SJCRH30 (cell line): ENCODE measurements around the gene NCAPG2. TPM values are rescaled to one million over a fixed set of nuclear protein-coding genes. Genes with fewer than 3 reads are reported as not detected.

Experiments used
- DNase-seq, 2 experiments: peaks; one replicate each; pipeline ENCODE4 v3.0.0-alpha.2; 2015 to 2020
- H3K27ac ChIP-seq: fragments of 250-450 bp; sonication (Bioruptor Pico); 2 replicates; pipeline ENCODE4 v1.5.1; 2020; ENCODE audit warnings: mild to moderate bottlenecking, moderate library complexity
- H3K27me3 ChIP-seq: fragments of 250-450 bp; sonication (Bioruptor Pico); 2 replicates; pipeline ENCODE4 v1.5.1; 2020; ENCODE audit warnings: mild to moderate bottlenecking, moderate library complexity
- H3K36me3 ChIP-seq: fragments of 250-450 bp; sonication (Bioruptor Pico); 2 replicates; pipeline ENCODE4 v1.5.1; 2020; ENCODE audit warnings: mild to moderate bottlenecking, moderate library complexity
- H3K4me1 ChIP-seq: fragments of 250-450 bp; sonication (Bioruptor Pico); 2 replicates; pipeline ENCODE4 v1.5.1; 2020; ENCODE audit warnings: mild to moderate bottlenecking, moderate library complexity
- H3K4me3 ChIP-seq: fragments of 250-450 bp; sonication (Bioruptor Pico); 2 replicates; pipeline ENCODE4 v1.5.1; 2020; ENCODE audit warnings: mild to moderate bottlenecking, moderate library complexity
- H3K9me3 ChIP-seq: fragments of 250-450 bp; sonication (Bioruptor Pico); replicated peaks from 2 replicates; pipeline ENCODE4 v1.5.1; 2020; ENCODE audit warnings: mild to moderate bottlenecking, moderate library complexity
- total RNA-seq: library from RNA; depleted of rRNA; stranded (reverse); fragments of >200 nt; shearing (Covaris generic); gene quantifications from 2 replicates; pipeline ENCODE4 v1.2.3, GENCODE V29; 2014; rRNA removed

NCAPG2 gene
- total RNA-seq, 1 experiment from 2014 or later, result 91.9 TPM

DNA sequence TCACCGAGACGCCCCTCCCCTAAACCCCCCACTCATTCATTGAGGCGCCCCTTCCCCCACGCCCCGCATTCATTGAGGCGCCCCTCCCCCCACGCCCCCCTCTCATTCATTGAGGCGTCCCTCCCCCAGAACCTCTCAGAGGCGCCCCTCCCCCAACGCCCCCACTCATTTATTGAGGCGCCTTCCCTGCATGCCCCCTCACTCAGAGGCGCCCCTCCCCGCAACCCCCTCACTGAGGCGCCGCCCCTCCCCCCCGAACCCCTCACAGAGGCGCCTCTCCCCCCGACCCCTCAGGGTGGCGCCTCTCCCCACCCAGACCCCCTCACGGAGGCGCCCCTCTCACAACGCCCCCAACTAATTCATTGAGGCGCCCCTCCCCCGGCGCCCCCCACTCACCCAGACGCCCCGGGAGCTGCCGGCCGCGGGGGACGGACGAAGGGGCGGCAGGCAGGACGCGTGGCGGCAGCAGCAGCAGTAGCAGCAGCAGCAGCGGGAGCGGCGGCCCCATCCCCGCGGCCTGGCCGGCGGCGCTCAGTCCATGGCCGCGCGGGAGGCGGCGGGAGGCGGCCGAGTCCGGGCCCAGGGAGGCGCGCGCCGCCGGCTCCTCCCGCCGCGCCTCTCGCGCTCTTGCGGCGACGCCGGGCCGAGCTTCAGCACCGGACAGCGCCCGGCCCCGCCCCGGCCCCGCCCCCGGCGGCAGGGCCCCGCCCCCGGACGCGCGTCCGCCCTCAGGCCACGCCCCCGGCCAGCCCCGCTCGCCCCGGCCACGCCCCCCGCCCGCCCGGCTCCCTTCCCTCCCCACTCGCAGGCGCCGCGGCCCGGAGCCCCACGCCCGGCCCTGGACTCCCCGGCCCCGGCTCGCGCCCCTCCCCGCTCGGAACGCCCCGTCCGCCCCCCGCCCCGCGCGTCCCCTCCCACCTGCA, 117.2 kb downstream of the NCAPG2 start, which contains the start of gene PTPRN2:
TSS of gene PTPRN2 (minus strand) at position 662 of the 923 bp plus-strand sequence.
- Histone ChIP-seq H3K27ac (no peak within 1 kb of the TSS), H3K27me3 (no peaks in the 10 kb centered on the region; the same call in 1 of the 2 replicates), H3K36me3 (no peaks in the 10 kb centered on the region), H3K4me1 (no peaks in the 10 kb centered on the region), H3K4me3 (no peak within 1 kb of the TSS), H3K9me3 (no peaks in the 10 kb centered on the region)
- no peak for DNase-seq

DNA sequence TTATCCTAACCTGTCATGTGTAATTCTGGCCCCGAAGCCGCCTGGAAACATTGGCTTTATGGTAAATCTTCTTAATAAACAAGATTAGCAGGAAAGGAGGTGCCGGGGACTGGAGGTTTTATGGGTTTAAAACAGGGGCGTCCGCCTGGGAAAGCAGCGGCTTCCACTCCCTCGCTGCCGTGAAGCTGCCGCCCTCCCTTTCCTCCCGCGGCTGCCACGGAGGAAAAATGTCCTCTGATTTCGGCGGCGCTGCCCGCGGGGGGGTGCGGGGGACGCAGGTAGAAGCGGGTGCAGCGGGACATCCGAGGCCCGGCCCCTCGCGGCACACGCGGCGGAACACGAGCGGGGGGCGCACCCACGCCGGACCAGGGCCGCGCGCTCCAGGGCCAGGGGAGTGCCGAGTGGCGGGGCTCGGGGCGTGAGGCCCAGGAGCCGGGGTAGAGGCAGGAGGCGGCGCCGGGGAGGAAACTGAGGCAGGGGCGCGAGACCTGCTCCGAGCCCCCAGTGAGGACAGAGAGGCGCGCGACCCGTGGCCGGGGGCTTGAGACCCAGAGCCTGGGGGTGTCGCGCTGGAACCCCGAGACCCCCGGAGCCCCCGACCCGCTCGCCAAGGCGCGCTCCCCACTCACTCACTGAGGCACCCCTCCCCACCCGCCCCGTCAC, 118.0 kb downstream of the NCAPG2 start:
- DNase-seq, result no peak
- Histone ChIP-seq H3K4me1 (no peaks in the 10 kb centered on the region), H3K36me3 (no peaks in the 10 kb centered on the region), H3K27ac (no peak overlapping the region), H3K9me3 (no peaks in the 10 kb centered on the region), H3K27me3 (no peaks in the 10 kb centered on the region; the same call in 1 of the 2 replicates), H3K4me3 (no peak overlapping the region)

DNA sequence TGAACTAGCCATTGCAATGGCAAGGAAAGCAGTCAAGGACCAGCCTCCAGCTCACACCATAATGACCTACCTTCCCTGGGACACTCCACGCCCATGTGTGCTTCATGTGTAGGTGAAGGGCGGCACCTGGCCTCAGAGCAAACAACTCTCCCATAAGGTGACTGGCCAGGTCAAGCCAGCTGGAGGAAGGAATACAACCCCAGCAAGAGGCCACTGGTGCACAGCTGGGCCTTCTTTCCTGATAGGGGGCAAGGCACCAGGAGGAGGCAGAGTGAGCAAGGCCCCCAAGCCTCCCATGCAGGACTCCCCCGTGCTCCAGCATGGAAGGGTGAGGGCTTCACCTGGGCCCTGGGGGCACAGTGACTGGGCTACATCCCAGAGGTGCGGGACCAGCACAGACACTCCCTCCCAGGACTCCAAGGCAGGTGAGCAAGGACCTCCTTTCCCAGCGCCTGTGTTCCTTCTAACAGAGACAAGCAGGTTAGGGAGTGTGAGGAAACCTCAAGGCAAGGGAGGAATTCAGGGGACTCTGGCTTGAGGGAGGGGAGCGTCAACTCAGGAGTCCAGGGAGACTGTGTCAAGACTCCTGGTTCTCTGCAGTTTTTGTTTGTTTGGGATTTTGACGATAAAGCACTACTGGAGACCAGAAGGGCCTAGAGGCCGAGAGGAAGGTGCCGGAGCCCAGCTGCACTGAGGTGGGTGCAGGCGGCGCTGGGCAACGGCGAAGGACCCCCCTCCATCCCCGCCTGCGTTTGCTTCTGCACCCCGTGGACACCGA, 118.7 kb downstream of the NCAPG2 start:
- no peaks in the 10 kb centered on the region; the same call in 1 of the 2 replicates for H3K27me3 ChIP-seq
- no peak for DNase-seq
- H3K9me3 ChIP-seq, result no peaks in the 10 kb centered on the region
- no peak overlapping the region for H3K4me3 ChIP-seq
- H3K36me3 ChIP-seq, result no peaks in the 10 kb centered on the region
- H3K27ac ChIP-seq, result no peak overlapping the region
- no peaks in the 10 kb centered on the region for H3K4me1 ChIP-seq

DNA sequence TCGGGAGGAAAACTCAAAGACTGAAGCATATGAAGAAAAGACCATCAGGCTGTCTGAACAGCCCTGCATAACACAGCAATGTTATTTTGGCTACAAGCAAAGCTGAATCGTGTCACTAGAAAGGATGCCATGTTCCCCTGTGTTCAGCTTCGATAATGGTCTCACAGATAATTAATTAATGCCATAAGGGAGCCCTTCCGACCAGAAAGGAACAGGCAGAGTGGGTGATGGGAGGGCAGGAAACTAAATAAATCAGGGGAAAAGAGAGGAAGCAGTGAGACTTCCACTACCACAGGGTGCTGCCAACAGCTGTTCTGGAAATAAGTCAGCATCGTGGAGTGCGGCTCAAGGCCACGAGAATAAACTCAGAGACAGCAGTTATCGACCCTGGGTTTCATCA, 120.2 kb downstream of the NCAPG2 start:
- no peaks in the 10 kb centered on the region for H3K36me3 ChIP-seq
- H3K4me1 ChIP-seq, result no peaks in the 10 kb centered on the region
- H3K27me3 ChIP-seq, result no peaks in the 10 kb centered on the region; the same call in 1 of the 2 replicates
- DNase-seq, result no peak
- H3K27ac ChIP-seq, result no peak overlapping the region
- no peaks in the 10 kb centered on the region; the same call in 1 of the 2 replicates for H3K9me3 ChIP-seq
- no peak overlapping the region for H3K4me3 ChIP-seq

DNA sequence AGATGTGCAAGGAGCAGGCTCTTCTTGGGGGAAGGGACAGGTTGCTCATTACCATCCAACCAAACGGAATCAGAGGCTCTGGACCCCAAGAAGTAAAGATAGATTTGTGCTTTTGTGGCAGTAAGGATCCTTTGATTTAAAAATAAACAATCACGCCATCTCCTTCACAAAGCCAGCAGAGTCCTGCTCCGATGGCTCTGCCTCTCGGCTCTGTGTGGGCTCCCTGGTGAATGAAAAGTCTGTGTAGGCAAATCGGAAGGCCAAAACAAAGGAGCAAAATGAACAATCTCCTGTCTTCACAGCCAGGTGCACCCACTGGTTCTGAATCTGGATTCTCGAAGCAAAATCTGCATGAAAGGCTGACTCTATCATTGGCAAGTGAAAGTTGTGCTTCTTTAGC, 120.8 kb downstream of the NCAPG2 start:
- Histone ChIP-seq H3K36me3 (no peaks in the 10 kb centered on the region), H3K4me1 (no peaks in the 10 kb centered on the region), H3K27ac (no peak overlapping the region), H3K27me3 (no peaks in the 10 kb centered on the region; the same call in 1 of the 2 replicates), H3K9me3 (no peaks in the 10 kb centered on the region; the same call in 1 of the 2 replicates), H3K4me3 (no peak overlapping the region)
- DNase-seq, result no peak

DNA sequence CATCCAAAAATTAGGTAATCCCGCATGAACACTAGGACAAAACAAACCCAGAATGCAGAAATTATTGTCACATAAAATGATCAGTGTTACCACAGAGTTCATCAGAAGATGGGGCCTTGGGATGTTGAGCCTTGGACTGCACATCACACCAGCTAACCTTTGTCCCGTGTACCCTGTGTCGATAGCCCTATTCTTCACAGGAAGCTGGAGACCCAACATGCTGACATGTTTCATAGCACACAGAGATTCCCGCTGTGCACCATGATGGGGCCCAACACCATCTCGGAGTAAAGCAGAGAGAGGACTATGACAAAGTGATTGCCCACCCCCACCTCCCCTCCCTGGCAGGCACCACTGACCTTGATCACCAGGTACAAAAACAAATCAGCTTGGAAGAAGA, 121.5 kb downstream of the NCAPG2 start:
- H3K27ac ChIP-seq, result no peak overlapping the region
- no peaks in the 10 kb centered on the region; the same call in 1 of the 2 replicates for H3K9me3 ChIP-seq
- no peaks in the 10 kb centered on the region for H3K36me3 ChIP-seq
- H3K4me3 ChIP-seq, result no peak overlapping the region
- DNase-seq, result no peak
- no peaks in the 10 kb centered on the region; the same call in 1 of the 2 replicates for H3K27me3 ChIP-seq
- H3K4me1 ChIP-seq, result no peaks in the 10 kb centered on the region

DNA sequence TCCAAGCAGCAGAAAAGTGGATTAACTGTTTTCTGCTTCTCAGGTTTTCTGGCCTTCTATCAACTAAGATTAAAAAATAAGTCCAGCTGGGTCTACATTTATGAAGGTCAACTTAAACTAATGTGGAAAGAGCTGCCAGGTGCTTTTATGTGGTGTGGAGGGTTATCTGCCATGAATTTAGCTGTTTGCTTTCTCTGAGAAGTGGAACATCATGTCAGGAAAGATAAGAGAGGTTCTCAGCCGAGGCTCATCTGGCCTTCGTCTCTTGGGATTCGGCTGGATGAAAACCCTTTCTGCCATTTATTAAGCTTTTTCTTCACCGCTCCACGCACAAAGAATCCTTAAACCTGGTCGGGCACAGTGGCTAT, 122.5 kb downstream of the NCAPG2 start:
- no peak overlapping the region for H3K27ac ChIP-seq
- H3K27me3 ChIP-seq, result no peaks in the 10 kb centered on the region; the same call in 1 of the 2 replicates

DNA sequence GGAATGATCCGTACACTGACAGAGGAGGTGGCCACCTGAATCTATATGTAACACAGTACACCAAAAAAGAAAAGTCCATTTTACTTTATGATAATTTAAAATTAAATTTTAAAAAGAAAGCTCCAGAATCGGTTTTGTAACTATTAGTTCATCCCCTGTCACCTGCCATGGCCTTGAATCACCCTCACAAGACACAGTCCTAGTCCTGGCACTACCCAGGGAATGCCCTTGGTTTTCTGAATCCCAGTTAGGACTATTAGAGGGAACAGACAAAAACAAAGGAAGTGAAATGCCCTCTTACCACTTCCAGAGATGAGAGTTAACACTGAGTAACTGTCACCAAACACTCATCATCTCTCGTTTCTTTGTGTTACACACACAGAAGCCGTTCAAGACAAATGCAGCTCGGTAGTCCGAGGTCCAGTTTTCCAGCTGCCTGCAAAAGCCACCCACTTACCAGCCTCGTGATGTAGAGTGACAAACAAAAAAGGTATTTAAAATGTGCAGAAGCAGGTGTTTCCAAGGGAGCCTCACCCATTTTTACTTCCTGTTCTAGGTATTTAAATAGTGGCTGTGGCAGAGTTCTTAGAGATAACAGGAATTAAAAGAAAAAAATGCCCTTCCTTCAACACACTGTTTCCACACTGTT, 123.0 kb downstream of the NCAPG2 start:
- Histone ChIP-seq H3K36me3 (no peaks in the 10 kb centered on the region), H3K9me3 (no peaks in the 10 kb centered on the region; the same call in 1 of the 2 replicates), H3K27ac (no peak overlapping the region), H3K4me1 (no peaks in the 10 kb centered on the region), H3K4me3 (no peak overlapping the region), H3K27me3 (no peaks in the 10 kb centered on the region; the same call in 1 of the 2 replicates)
- DNase-seq, result no peak

More for the DNA sequence above, 122.5 kb downstream of the NCAPG2 start:
- DNase-seq, result no peak
- Histone ChIP-seq H3K4me1 (no peaks in the 10 kb centered on the region), H3K9me3 (no peaks in the 10 kb centered on the region; the same call in 1 of the 2 replicates), H3K4me3 (no peak overlapping the region), H3K36me3 (no peaks in the 10 kb centered on the region)

Other genes with a start within 250 kb of the NCAPG2 start
- 3.8 and 6.0 TPM in 2 replicates for gene PTPRN2, start 117.0 kb downstream of the NCAPG2 start, total RNA-seq
- gene ESYT2, start 124.7 kb upstream of the NCAPG2 start, total RNA-seq, result 52.6 and 55.2 TPM in 2 replicates
- 4.4 and 5.4 TPM in 2 replicates for gene DYNC2I1, start 151.8 kb upstream of the NCAPG2 start, total RNA-seq